Activated CD4-positive, alpha-beta T cell treated with anti-CD3 and anti-CD28 coated beads, Interleukin-2, amount 10 ng/mL, durations not matched to agents 24 days and 14 days (primary cell): ENCODE measurements around the gene ANAPC10. TPM values are rescaled to one million over a fixed set of nuclear protein-coding genes. Genes with fewer than 3 reads are reported as not detected.
"Not testable (repeated sequence)": the region's sequence is repeated elsewhere in the genome, so short reads cannot be mapped to it uniquely, and the experiment has no call there.

Source experiments
- DNase-seq: peaks from one replicate; pipeline ENCODE4 v3.0.0; 2022
- H3K27ac Mint-ChIP-seq: one replicate; pipeline ENCODE4 v1.8.0; 2022; ENCODE audit warnings: mild to moderate bottlenecking, mixed read lengths
- H3K27me3 Mint-ChIP-seq: one replicate; pipeline ENCODE4 v1.8.0; 2022; ENCODE audit warnings: mixed read lengths
- H3K36me3 Mint-ChIP-seq: one replicate; pipeline ENCODE4 v1.8.0; 2022; ENCODE audit warnings: low read depth, mild to moderate bottlenecking, mixed read lengths
- H3K4me1 Mint-ChIP-seq: one replicate; pipeline ENCODE4 v1.8.0; 2021; ENCODE audit warnings: mixed read lengths
- H3K4me3 Mint-ChIP-seq: one replicate; pipeline ENCODE4 v1.8.0; 2022; ENCODE audit warnings: mild to moderate bottlenecking, moderate library complexity, mixed read lengths
- H3K9me3 Mint-ChIP-seq: one replicate; pipeline ENCODE4 v1.8.0; 2021; ENCODE audit warnings: mixed read lengths
- intact Hi-C: fragments of 100-400 bp; cut with micrococcal nuclease; formaldehyde crosslinking; loops from one replicate; pipeline ENCODE4 v1.15.1; 2023
- total RNA-seq: library from RNA; stranded (reverse); gene quantifications from 2 replicates; pipeline ENCODE4 v1.2.3, GENCODE V29; 2022

ANAPC10 gene, protein sequence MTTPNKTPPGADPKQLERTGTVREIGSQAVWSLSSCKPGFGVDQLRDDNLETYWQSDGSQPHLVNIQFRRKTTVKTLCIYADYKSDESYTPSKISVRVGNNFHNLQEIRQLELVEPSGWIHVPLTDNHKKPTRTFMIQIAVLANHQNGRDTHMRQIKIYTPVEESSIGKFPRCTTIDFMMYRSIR
- total RNA-seq, result 26.7 and 30.4 TPM in 2 replicates

DNA sequence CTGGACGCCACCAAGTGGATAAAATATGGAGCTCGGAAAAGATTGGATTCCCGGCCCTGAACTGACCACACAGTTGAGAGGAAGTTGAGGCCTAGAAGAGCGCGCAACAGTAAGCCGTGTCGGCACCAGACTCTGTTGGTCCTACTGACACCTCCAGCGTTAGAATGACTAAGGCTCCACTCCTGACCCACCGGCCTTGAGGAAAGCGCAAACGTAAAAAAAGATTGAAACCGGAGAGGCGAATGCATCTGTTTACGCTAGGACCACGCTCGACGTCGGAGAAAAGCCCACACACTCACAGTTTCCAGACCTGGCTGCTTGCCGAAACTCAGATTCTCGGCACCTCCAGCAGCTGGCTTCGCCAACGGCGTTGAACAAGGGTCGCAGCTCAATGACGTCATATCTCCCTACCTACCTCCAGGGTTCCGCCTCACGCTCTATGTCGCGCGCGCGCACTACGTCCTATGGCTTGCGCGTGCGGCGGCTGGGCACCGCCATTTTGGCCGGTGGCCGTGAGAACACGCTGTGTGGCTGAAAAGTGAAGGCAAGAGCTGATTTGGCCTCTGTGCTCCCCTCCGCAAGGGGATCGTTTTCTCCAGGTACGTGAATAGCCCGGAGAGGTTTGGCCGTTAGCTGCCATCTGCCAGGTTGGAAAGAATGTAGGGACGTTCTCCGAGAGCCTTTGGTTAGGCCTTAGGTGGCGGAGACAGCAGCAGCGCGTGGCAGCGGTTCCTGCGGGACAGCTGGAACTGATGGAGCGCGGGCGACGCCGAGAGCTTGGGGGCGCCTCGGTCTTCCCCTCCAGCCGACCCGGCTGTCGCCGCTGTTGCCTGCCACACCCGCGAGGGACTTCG is at the start of gene ANAPC10, which contains the start of gene ABCE1:
ANAPC10 (minus strand) TSS at position 376 of the 854 bp plus-strand sequence. CDS start 2,097 bp downstream, outside the sequence.
ABCE1 (plus strand) TSS at position 491 of the 854 bp plus-strand sequence. CDS start 6,102 bp downstream, outside the sequence.
- Mint-ChIP-seq H3K27me3 (no peaks in the 10 kb centered on the region), H3K4me3 (peak within 1 kb of the TSS; percentile 96), H3K36me3 (peaks cover 36% of the 10 kb centered on the region), H3K9me3 (peaks cover 8% of the 10 kb centered on the region), H3K27ac (peak within 1 kb of the TSS; percentile 99), H3K4me1 (peaks cover 24% of the 10 kb centered on the region)
- intact Hi-C loops, result loop anchor here (1.0 to 5.0 kb wide), 8 partner anchors 28 to 1585 kb away; partner anchors contain the start of genes MMAA, OTUD4, SMAD1 and SMARCA5
- DNase-seq, result peak; percentile 99

DNA sequence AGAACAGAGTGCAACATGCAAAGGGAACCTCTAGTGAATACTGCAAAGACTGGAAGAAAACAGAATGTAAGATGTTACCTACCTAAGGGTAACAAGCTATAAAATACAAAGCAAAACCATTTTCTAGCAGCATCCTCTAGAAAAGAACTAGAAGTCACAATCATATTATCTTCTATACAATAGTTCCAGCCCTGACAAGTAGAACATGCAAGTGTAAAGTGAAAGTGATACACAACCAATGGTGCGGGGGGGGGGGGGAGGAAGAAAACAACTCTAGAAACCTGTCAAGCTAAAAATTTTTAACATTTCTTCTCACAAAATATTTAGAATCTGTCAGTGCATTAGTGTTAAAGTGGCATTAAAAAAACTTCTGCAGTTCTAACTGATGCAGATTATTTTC is 38.2 kb upstream of the ANAPC10 start:
- Mint-ChIP-seq H3K4me1 (peaks cover 45% of the 10 kb centered on the region), H3K27ac (peak overlapping the region; percentile 67), H3K4me3 (peak overlapping the region; percentile 66), H3K36me3 (peaks cover 69% of the 10 kb centered on the region)
- DNase-seq, H3K9me3 Mint-ChIP-seq, H3K27me3 Mint-ChIP-seq, intact Hi-C loops: not testable (repeated sequence)

DNA sequence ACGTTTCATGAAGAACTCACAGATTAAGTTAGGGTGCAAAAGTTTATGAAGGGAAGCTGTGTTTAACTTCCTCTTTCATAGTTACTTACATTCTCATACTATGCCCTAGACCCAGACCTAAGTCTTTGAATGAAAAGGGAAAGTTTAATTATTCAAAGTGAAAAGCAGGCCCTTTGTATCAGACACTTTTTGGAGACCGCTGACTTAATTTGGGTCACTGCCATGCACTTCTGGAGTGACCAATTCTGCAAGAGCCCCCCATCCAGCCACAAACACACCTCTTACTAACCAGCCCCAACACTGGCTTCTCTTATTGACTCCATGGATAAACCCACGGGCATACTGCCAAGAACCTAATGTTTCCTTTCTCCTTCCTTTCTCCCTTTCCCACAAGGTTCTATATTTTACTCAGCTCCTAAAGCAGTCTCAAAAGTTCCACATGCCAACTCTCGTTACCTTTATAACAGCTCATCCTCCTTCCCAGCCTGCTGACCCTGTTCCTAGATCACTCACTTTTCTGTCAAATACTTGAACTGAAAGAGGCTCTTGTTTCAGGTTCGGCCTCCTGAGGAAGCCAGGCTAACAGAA is 34.6 kb upstream of the ANAPC10 start:
- intact Hi-C loops, result no loop called here
- no peaks in the 10 kb centered on the region for H3K9me3 Mint-ChIP-seq
- DNase-seq, result peak; percentile 56
- H3K27me3 Mint-ChIP-seq, result no peaks in the 10 kb centered on the region
- peaks cover 61% of the 10 kb centered on the region for H3K4me1 Mint-ChIP-seq
- H3K36me3 Mint-ChIP-seq, result peaks cover 72% of the 10 kb centered on the region
- peak overlapping the region; percentile 70 for H3K27ac Mint-ChIP-seq
- H3K4me3 Mint-ChIP-seq, result peak overlapping the region; percentile 56

DNA sequence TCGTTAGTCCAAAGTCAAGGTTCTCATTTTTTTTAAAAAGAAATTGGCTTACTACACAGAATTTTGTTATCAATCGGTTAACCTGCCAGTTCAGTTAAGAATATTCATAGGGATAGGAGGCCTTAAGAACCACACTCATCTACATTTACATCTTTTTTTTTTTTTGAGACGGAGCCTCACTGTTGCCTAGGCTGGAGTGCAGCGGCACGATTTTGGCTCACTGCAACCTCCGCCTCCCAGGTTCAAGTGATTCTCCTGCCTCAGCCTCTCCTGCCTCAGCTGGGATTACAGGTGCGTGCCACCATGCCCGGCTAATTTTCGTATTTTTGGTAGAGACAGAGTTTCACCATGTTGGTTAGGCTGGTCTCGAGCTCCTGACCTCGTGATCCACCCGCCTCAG is 33.9 kb upstream of the ANAPC10 start:
- H3K36me3 Mint-ChIP-seq, result peaks cover 70% of the 10 kb centered on the region
- H3K27me3 Mint-ChIP-seq, result no peaks in the 10 kb centered on the region
- intact Hi-C loops, result loop anchor here (2.0 kb wide), 1 partner anchor 47 kb away; no protein-coding TSS in a partner anchor
- H3K27ac Mint-ChIP-seq, result peak overlapping the region; percentile 20
- H3K4me1 Mint-ChIP-seq, result peaks cover 62% of the 10 kb centered on the region
- no peak overlapping the region for H3K4me3 Mint-ChIP-seq
- no peaks in the 10 kb centered on the region for H3K9me3 Mint-ChIP-seq
- DNase-seq, result no peak

DNA sequence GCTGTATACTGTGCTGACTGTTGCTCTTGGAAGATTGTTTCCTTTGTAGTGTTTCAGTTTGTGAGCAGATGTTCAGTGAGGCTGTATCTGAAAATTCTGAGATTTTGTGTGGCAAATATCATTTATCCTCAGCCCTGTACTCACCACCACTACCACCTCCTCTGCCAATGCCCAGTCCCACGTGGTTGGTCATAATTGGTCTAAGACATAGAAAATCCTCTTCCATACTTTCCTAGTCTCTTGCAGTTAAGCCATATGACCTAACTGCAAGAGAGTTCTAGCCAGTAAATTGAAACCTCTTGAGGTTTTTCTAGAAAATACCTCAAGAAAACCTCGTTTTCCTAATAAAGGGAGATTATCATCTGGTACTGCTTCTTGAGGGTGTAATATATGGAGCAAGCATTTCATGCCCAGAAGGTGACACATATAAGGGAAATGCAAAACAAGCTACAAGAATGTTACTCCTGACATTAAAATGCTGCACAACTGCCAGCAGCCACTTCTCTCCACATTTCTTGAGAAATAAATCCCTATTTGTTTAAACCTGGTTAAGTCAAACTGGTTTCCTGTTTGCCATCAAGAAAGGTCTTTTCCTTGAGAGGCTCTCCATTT is 32.9 kb upstream of the ANAPC10 start:
- peak; percentile 70 for DNase-seq
- peak overlapping the region; percentile 83 for H3K27ac Mint-ChIP-seq
- H3K4me1 Mint-ChIP-seq, result peaks cover 68% of the 10 kb centered on the region
- H3K36me3 Mint-ChIP-seq, result peaks cover 75% of the 10 kb centered on the region
- no peaks in the 10 kb centered on the region for H3K27me3 Mint-ChIP-seq
- intact Hi-C loops, result loop anchor here (2.0 kb wide), 1 partner anchor 48 kb away; no protein-coding TSS in a partner anchor
- H3K9me3 Mint-ChIP-seq, result no peaks in the 10 kb centered on the region
- H3K4me3 Mint-ChIP-seq, result peak overlapping the region; percentile 43

DNA sequence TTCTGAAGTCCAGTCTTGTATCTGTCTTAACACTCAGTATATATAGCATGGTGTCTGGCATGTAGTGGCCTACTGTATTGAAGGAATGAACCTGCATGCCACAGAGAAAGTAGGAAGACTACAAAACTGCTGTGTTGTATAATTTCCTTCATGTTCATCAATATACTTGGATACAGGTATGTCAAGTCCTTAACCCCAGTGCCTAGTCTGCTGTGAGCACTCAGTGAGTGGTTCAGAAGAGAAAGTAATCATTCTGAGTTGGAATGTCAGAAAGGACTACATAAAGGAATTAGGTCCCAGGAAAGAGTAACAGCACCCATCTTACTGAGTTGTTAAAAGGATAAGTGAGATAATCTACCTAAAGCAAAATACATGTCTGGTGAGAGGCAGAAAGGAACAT is 32.1 kb upstream of the ANAPC10 start:
- Mint-ChIP-seq H3K4me3 (peak overlapping the region; percentile 43), H3K36me3 (peaks cover 74% of the 10 kb centered on the region), H3K4me1 (peaks cover 67% of the 10 kb centered on the region), H3K27ac (peak overlapping the region; percentile 83), H3K27me3 (no peaks in the 10 kb centered on the region), H3K9me3 (no peaks in the 10 kb centered on the region)
- no peak for DNase-seq
- intact Hi-C loops, result loop anchor here (2.0 kb wide), 1 partner anchor 49 kb away; no protein-coding TSS in a partner anchor

DNA sequence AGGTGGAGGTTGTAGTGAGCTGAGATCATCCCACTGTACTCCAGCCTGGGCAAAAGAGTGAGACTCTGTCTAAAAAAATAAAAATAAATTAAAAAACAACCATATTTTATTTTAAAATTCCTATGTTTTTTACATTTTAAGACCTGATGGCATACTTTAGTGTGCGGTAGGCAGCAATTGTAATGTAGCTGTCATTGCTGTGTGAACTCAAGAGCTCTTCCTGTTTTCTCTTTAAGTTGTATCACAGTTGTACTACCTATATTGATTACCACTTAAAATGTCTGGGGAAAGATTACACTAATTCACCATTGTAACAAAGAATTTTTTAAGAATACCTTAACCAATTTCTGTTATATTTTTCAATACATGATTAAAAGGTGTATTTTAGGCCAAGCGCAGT is 27.4 kb upstream of the ANAPC10 start:
- Mint-ChIP-seq H3K27ac (peak overlapping the region; percentile 79), H3K9me3 (no peaks in the 10 kb centered on the region), H3K36me3 (peaks cover 71% of the 10 kb centered on the region), H3K4me1 (peaks cover 35% of the 10 kb centered on the region), H3K4me3 (peak overlapping the region; percentile 46), H3K27me3 (no peaks in the 10 kb centered on the region)
- DNase-seq, result no peak
- intact Hi-C loops, result no loop called here

DNA sequence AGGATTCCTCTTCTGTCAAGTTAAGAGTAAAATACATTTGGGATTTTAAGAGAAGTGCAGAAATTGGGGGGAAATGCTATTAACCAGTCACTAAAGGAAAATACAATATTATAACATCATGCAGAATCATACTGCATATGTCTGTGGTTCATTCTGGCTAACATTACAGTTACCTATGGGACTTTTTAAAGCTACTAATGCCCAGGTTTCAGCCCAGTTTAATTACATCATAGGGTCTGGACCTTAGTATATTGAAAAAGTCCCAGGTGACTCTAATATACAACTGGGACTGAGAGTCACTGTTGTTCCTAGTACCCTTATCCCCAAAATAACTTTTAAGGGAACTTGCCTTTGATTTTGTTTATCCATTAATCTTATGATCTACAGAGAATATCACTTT is 10.1 kb upstream of the ANAPC10 start:
- no peaks in the 10 kb centered on the region for H3K9me3 Mint-ChIP-seq
- no peak overlapping the region for H3K4me3 Mint-ChIP-seq
- intact Hi-C loops, result no loop called here
- H3K36me3 Mint-ChIP-seq, result peaks cover 62% of the 10 kb centered on the region
- no peak overlapping the region for H3K27ac Mint-ChIP-seq
- peaks cover 10% of the 10 kb centered on the region for H3K4me1 Mint-ChIP-seq
- no peaks in the 10 kb centered on the region for H3K27me3 Mint-ChIP-seq
- no peak for DNase-seq

DNA sequence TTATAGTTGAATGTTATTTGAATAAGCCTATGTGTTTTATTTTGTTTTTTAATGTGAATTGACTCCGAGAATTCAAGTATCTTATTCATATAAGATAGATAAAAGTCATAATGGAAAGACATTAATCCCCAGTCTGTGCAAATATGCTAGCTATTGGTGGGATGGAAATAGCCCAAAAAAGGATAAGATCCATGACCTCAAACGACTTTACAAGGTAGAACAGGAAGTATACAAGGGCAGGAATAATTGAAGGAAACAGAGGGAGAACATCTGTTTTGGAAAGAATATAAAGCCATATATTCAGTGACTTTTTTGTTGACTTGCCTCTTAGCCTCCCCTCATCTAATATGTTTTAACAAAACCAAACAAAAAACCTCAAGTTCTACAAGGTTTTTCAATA is 9.1 kb upstream of the ANAPC10 start:
- Mint-ChIP-seq H3K36me3 (peaks cover 52% of the 10 kb centered on the region), H3K4me3 (no peak overlapping the region), H3K4me1 (peaks cover 8% of the 10 kb centered on the region), H3K9me3 (no peaks in the 10 kb centered on the region), H3K27me3 (no peaks in the 10 kb centered on the region), H3K27ac (no peak overlapping the region)
- no peak for DNase-seq
- intact Hi-C loops, result no loop called here

DNA sequence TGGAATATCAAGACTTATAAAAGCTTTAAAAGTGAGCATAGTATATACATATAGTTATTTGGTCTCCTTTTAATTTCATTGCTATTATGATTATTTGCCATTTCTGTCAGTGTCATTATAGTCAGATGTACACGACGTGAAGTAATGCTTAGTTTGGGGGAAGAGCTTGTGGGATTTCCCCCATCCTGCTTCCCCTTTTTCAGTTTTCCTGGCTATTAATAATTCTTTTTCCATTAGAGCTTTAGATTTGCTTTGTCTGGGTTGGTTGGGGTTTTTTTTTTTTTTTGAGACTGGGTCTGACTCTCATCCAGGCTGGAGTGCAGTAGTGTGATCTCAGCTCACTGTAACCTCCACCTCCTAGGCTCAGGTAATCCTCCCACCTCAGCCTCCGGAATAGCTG is 5.5 kb upstream of the ANAPC10 start:
- Mint-ChIP-seq H3K4me3 (peak overlapping the region; percentile 13), H3K27me3 (no peaks in the 10 kb centered on the region), H3K27ac (no peak overlapping the region), H3K9me3 (no peaks in the 10 kb centered on the region), H3K4me1 (peaks cover 15% of the 10 kb centered on the region), H3K36me3 (peaks cover 35% of the 10 kb centered on the region)
- intact Hi-C loops, result loop anchor here (2.0 kb wide), 1 partner anchor 13 kb away; no protein-coding TSS in a partner anchor
- no peak for DNase-seq

DNA sequence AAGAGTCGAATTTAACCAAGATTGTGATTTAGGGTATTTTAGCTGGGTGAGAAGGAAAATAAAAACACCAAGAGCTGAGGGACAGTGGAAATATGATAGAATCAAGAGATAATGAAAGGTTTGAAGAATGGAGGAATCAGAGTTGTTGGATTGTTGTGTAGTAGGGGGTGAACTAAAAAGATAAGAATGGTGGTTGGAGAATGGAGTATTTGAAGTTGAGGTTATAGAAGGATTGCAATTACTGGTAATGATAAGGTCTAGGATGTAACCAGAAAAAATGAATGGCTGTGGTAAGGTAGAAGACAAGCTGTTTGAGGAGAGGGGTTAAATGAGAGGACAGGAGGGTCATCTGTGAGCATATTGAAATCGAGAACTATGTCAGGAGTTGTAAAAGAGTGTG is 4.6 kb upstream of the ANAPC10 start:
- Mint-ChIP-seq H3K4me1 (peaks cover 20% of the 10 kb centered on the region), H3K27ac (no peak overlapping the region), H3K4me3 (no peak overlapping the region), H3K9me3 (no peaks in the 10 kb centered on the region), H3K36me3 (peaks cover 35% of the 10 kb centered on the region), H3K27me3 (no peaks in the 10 kb centered on the region)
- no peak for DNase-seq
- intact Hi-C loops, result loop anchor here (2.0 kb wide), 1 partner anchor 14 kb away; no protein-coding TSS in a partner anchor

DNA sequence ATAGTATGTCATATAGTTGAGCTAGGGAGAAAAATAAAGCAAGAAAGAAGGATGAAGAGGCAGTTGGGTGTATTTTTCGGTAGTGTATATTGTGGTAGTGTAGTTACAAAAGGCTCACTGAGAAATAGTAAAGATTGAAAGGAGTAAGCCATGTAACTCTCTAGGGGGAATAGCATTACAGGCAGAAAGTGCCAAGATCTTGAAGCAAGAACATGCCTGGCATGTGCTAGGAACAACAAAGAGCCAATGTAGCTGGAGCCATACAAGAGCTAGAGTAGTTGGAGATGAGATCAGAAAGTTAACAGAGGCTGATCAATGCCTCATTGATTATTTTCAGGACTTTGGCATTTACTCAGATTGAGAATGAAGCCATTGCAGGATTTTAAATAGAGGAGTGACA is 3.1 kb upstream of the ANAPC10 start:
- Mint-ChIP-seq H3K27ac (no peak overlapping the region), H3K4me3 (no peak overlapping the region), H3K4me1 (peaks cover 20% of the 10 kb centered on the region), H3K27me3 (no peaks in the 10 kb centered on the region), H3K36me3 (peaks cover 25% of the 10 kb centered on the region), H3K9me3 (no peaks in the 10 kb centered on the region)
- intact Hi-C loops, result no loop called here
- DNase-seq, result no peak

DNA sequence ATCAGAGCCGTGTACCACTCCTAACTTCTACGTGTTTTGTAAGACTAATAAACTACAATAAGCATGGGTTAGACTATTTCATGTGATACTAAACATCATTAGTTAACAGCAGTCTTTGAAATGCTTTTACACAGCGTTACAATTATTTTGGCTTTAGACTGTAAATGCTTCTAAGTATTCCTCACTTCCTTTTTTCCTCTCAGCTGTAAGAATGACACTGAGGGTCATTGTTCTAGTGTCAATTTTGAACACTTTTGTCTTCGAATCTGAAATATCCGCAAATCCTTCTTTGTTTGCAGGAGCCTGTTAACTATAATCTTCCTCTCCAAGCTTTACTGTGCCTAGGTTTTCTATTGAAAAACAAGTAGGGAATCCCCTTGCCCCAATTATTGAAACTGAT is 1.7 kb upstream of the ANAPC10 start:
- Mint-ChIP-seq H3K4me1 (peaks cover 26% of the 10 kb centered on the region), H3K9me3 (peaks cover 2% of the 10 kb centered on the region), H3K27ac (peak overlapping the region; percentile 67), H3K36me3 (peaks cover 27% of the 10 kb centered on the region), H3K27me3 (no peaks in the 10 kb centered on the region), H3K4me3 (peak overlapping the region; percentile 96)
- intact Hi-C loops, result loop anchor here (2.0 to 5.0 kb wide), 3 partner anchors 383 to 838 kb away; partner anchors contain the start of genes MMAA, SMAD1 and ZNF827
- DNase-seq, result no peak
